Measurements from ENCODE around the gene LSM4. TPM values are rescaled to one million over a fixed set of nuclear protein-coding genes. Genes with fewer than 3 reads are reported as not detected.

LSM4 gene
- total and polyA plus RNA-seq, 10 of the 15 experiments (the other 5 are each of a cell fraction or from before 2014, with no cell fraction given) = 12.6 to 652 (median 217) TPM

DNA sequence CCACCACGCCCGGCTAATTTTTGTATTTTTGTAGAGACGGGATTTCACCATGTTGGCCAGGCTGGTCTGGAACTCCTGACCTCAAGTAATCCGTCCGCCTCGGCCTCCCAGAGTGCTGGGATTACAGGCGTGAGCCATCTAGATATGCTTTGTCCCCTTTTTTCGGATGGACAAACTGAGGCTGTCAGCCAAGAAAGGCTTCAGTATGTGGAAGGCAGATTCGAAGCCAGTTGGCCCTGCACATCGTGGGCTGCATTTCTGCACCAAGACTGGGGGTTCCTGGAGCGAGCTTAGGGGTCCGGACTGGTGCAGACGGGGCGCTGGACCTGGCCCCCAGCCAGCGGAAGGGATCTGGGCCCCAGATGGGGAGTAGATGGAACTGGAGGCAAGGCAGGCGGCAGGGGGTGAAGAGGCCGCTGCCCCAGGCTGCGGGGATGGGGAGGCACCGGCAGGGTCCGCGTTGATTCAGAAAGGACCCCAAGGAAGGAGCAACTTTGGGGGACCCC, 31.8 kb downstream of the LSM4 start:
- Histone ChIP-seq H4K20me1 (ENCODE audit: control insufficient read depth, insufficient read depth) (no peaks in the 10 kb centered on the region), H3K4me1 (ENCODE audit: control insufficient read depth, insufficient read depth, low read length) (peaks cover 32% of the 10 kb centered on the region), H3K27ac (ENCODE audit: control insufficient read depth, insufficient read depth) (peak overlapping the region; percentile 96), H3K9ac (ENCODE audit: control insufficient read depth, insufficient read depth, low read length) (peak overlapping the region; percentile 45), H3K4me2 (ENCODE audit: control insufficient read depth, insufficient read depth) (peak overlapping the region; percentile 71), H3K9me3 (replicated peaks; ENCODE audit: control insufficient read depth, insufficient read depth, low read length) (no peaks in the 10 kb centered on the region; the same call in 2 of the 3 replicates), H3K27me3 (replicated peaks in 1 of 2; ENCODE audit: control insufficient read depth in 2 of 2, insufficient read depth in 2 of 2, low read length in 1 of 2) (no peaks in the 10 kb centered on the region; a peak in 1 of 4 replicates), H3K36me3 (ENCODE audit: control insufficient read depth in 2 of 2, insufficient read depth in 2 of 2, low read length in 1 of 2) (no peaks in the 10 kb centered on the region), H3K4me3 (peak overlapping the region; percentile 96; the same call in 1 of the 2 replicates), H2AFZ (ENCODE audit: control insufficient read depth, low read depth, low read length) (peak overlapping the region; percentile 25; the same call in 1 of the 2 replicates), H3K79me2 (ENCODE audit: control insufficient read depth, insufficient read depth, low read length) (peaks cover 5% of the 10 kb centered on the region)
- FAIRE-seq = no peak
- WGBS (ENCODE audit: insufficient coverage, insufficient replicate concordance, low lambda C conversion rate, missing lambda C conversion rate) = 20% methylated on average over 21 of the region's 21 CpGs
- intact Hi-C loops (cut with micrococcal nuclease; ENCODE audit: unreplicated experiment) (no loop called here), in situ Hi-C loops (cut with MboI) (no loop called here)
- ChIA-PET CTCF (interaction anchor here (1.5 to 4.5 kb wide), 4 partner anchors 11 to 37 kb away, joined by 4 to 81 read pairs (median 14); partner anchors contain the start of gene JUND), SMC1A (ENCODE audit: uncharacterized antibody, unreplicated experiment) (interaction anchor here (1.1 to 4.3 kb wide), 4 partner anchors 11 to 31 kb away, joined by 5 to 58 read pairs (median 15); partner anchors contain the start of genes JUND and LSM4), POLR2A (interaction anchor here (0.5 to 5.8 kb wide), 7 partner anchors 11 to 413 kb away, joined by 3 to 172 read pairs (median 6); partner anchors contain the start of genes JUND and LSM4), RAD21 (ENCODE audit: unreplicated experiment) (interaction anchor here (0.6 to 5.8 kb wide), 5 partner anchors 10 to 123 kb away, joined by 3 to 136 read pairs (median 6); partner anchors contain the start of gene JUND)
- peak; percentile 15 for ATAC-seq
- DNase-seq (ENCODE audit: low read depth, low spot score) = no peak
- BruUV-seq (replicated peaks) = TSS peak; percentile 89
- TF ChIP-seq, protein P1, sequence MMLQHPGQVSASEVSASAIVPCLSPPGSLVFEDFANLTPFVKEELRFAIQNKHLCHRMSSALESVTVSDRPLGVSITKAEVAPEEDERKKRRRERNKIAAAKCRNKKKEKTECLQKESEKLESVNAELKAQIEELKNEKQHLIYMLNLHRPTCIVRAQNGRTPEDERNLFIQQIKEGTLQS (IDR thresholded peaks at IDR 0.05; ENCODE audit: borderline replicate concordance, extremely low read depth, low read depth, low read length) = no peak
- no peak for TF ChIP-seq SIX5 (IDR thresholded peaks at IDR 0.05; ENCODE audit: low read depth, low read length, severe bottlenecking)
- no peak for TF ChIP-seq ZZZ3 (IDR thresholded peaks at IDR 0.05; ENCODE audit: control insufficient read depth, insufficient read length, low read depth)
- TF ChIP-seq SMARCA5 (IDR thresholded peaks at IDR 0.05) = 0 out of 2 replicates have a peak, but pooled peaks have one; percentile 80
- TF ChIP-seq EGR1 (IDR thresholded peaks at IDR 0.05; ENCODE audit: borderline replicate concordance in 1 of 2, low read depth in 2 of 2, low read length in 2 of 2) = no peak
- no peak for TF ChIP-seq TBL1XR1 (IDR thresholded peaks at IDR 0.05; ENCODE audit: low read depth, low read length)
- TF ChIP-seq IKZF1 (conservative IDR thresholded peaks at IDR 0.05) = no peak
- TF ChIP-seq NFIC (IDR thresholded peaks at IDR 0.05; ENCODE audit: low read depth, low read length) = no peak
- TF ChIP-seq KDM1A (IDR thresholded peaks at IDR 0.05; ENCODE audit: borderline replicate concordance) = 0 out of 2 replicates have a peak, but pooled peaks have one; percentile 30
- TF ChIP-seq YBX1 (IDR thresholded peaks at IDR 0.05) = no peak
- no peak for TF ChIP-seq NR2F1 (conservative IDR thresholded peaks at IDR 0.05)
- TF ChIP-seq RELA (IDR thresholded peaks at IDR 0.05; ENCODE audit: borderline replicate concordance, partially characterized antibody) = no peak
- peak; percentile 56; the same call in 1 of the 2 replicates for TF ChIP-seq ZNF217 (IDR thresholded peaks at IDR 0.05)
- no peak for TF ChIP-seq GABPA (IDR thresholded peaks at IDR 0.05; ENCODE audit: low read depth)
- no peak for TF ChIP-seq EP300 (IDR thresholded peaks at IDR 0.05; ENCODE audit: borderline replicate concordance in 1 of 2, control insufficient read depth in 1 of 2, low read depth in 2 of 2, low read length in 2 of 2)
- TF ChIP-seq CHD1 (IDR thresholded peaks at IDR 0.05; ENCODE audit: low read depth, low read length) = no peak
- no peak for TF ChIP-seq MTA3 (IDR thresholded peaks at IDR 0.05; ENCODE audit: borderline replicate concordance, low read length)
- TF ChIP-seq POU2F2 (IDR thresholded peaks at IDR 0.05; ENCODE audit: borderline replicate concordance, low read depth, low read length) = no peak
- TF ChIP-seq, protein P2, sequence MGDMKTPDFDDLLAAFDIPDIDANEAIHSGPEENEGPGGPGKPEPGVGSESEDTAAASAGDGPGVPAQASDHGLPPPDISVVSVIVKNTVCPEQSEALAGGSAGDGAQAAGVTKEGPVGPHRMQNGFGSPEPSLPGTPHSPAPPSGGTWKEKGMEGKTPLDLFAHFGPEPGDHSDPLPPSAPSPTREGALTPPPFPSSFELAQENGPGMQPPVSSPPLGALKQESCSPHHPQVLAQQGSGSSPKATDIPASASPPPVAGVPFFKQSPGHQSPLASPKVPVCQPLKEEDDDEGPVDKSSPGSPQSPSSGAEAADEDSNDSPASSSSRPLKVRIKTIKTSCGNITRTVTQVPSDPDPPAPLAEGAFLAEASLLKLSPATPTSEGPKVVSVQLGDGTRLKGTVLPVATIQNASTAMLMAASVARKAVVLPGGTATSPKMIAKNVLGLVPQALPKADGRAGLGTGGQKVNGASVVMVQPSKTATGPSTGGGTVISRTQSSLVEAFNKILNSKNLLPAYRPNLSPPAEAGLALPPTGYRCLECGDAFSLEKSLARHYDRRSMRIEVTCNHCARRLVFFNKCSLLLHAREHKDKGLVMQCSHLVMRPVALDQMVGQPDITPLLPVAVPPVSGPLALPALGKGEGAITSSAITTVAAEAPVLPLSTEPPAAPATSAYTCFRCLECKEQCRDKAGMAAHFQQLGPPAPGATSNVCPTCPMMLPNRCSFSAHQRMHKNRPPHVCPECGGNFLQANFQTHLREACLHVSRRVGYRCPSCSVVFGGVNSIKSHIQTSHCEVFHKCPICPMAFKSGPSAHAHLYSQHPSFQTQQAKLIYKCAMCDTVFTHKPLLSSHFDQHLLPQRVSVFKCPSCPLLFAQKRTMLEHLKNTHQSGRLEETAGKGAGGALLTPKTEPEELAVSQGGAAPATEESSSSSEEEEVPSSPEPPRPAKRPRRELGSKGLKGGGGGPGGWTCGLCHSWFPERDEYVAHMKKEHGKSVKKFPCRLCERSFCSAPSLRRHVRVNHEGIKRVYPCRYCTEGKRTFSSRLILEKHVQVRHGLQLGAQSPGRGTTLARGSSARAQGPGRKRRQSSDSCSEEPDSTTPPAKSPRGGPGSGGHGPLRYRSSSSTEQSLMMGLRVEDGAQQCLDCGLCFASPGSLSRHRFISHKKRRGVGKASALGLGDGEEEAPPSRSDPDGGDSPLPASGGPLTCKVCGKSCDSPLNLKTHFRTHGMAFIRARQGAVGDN (IDR thresholded peaks at IDR 0.05) = 0 out of 2 replicates have a peak, but pooled peaks have one; percentile 6
- peak; percentile 51; the same call in 1 of the 2 replicates for TF ChIP-seq GATAD2B (conservative IDR thresholded peaks at IDR 0.05; ENCODE audit: low read depth)
- TF ChIP-seq POLR2AphosphoS2 (IDR thresholded peaks at IDR 0.05; ENCODE audit: low read depth, low read length) = no peak
